ENCODE data around the gene DLL1. TPM values are rescaled to one million over a fixed set of nuclear protein-coding genes. Genes with fewer than 3 reads are reported as not detected.

Gene DLL1
- total and polyA plus RNA-seq, 12 donors, result 0.75 to 13.3 (median 7.7) TPM

GRCh38 chr6:170269846-170270541, 20.9 kb downstream of the DLL1 start:
- TF ChIP-seq CTCF (IDR thresholded peaks at IDR 0.05) (no peak), POLR2A (IDR thresholded peaks at IDR 0.05) (no peak)
- Histone ChIP-seq H3K27me3 (no peaks in the 10 kb centered on the region), H3K4me3 (no peak overlapping the region), H3K4me1 (replicated peaks in 1 of 2) (no peaks in the 10 kb centered on the region), H3K36me3 (replicated peaks in 1 of 2) (no peaks in the 10 kb centered on the region), H3K9me3 (replicated peaks in 1 of 3) (no peaks in the 10 kb centered on the region), H3K27ac (no peak overlapping the region)
- intact Hi-C loops (cut with DNase I), result no loop called here
- DNase-seq, result no peak
- WGBS, 4 donors, result 76 to 88% (median 85%) methylated on average over 17 of the region's 17 CpGs

- WGBS, 4 donors, result 86 to 90% (median 88%) methylated on average over 17 to 22 of the region's 22 CpGs
- Histone ChIP-seq H3K36me3 (replicated peaks in 1 of 2) (no peaks in the 10 kb centered on the region), H3K4me3 (no peak overlapping the region), H3K27me3 (no peaks in the 10 kb centered on the region), H3K9me3 (replicated peaks in 1 of 3) (no peaks in the 10 kb centered on the region), H3K27ac (no peak overlapping the region), H3K4me1 (replicated peaks in 1 of 2) (no peaks in the 10 kb centered on the region)
- TF ChIP-seq POLR2A (IDR thresholded peaks at IDR 0.05) (no peak), CTCF (IDR thresholded peaks at IDR 0.05) (no peak)
- intact Hi-C loops (cut with DNase I), result no loop called here
- DNase-seq, result no peak
These were observed 21.6 kb downstream of the DLL1 start for GRCh38 chr6:170269151-170269845.

GRCh38 chr6:170268216-170269129, 22.4 kb downstream of the DLL1 start:
- H3K4me3 ChIP-seq, result no peak overlapping the region
- H3K27me3 ChIP-seq, result no peaks in the 10 kb centered on the region
- H3K36me3 ChIP-seq (replicated peaks in 1 of 2), result no peaks in the 10 kb centered on the region
- H3K9me3 ChIP-seq (replicated peaks in 1 of 3), result no peaks in the 10 kb centered on the region
- no peaks in the 10 kb centered on the region for H3K4me1 ChIP-seq (replicated peaks in 1 of 2)
- intact Hi-C loops (cut with DNase I), result no loop called here
- DNase-seq, result no peak
- WGBS, 4 donors, result 77 to 91% (median 87%) methylated on average over 14 to 22 of the region's 22 CpGs
- H3K27ac ChIP-seq, result no peak overlapping the region
- TF ChIP-seq CTCF (IDR thresholded peaks at IDR 0.05), result no peak
- no peak for TF ChIP-seq POLR2A (IDR thresholded peaks at IDR 0.05)

GRCh38 chr6:170267688-170268087, 23.2 kb downstream of the DLL1 start:
- 74 to 86% (median 81%) methylated on average over 14 of the region's 14 CpGs for WGBS, 4 donors
- no peaks in the 10 kb centered on the region for H3K4me1 ChIP-seq (replicated peaks in 1 of 2)
- H3K36me3 ChIP-seq (replicated peaks in 1 of 2), result no peaks in the 10 kb centered on the region
- DNase-seq, result no peak
- no peaks in the 10 kb centered on the region for H3K9me3 ChIP-seq (replicated peaks in 1 of 3)
- H3K27me3 ChIP-seq, result no peaks in the 10 kb centered on the region
- TF ChIP-seq CTCF (IDR thresholded peaks at IDR 0.05) (no peak), POLR2A (IDR thresholded peaks at IDR 0.05) (no peak)
- no peak overlapping the region for H3K4me3 ChIP-seq
- H3K27ac ChIP-seq, result no peak overlapping the region
- intact Hi-C loops (cut with DNase I), result no loop called here
